H9 (cell line): ENCODE results near the gene IRF2BPL. TPM values are rescaled to one million over a fixed set of nuclear protein-coding genes. Genes with fewer than 3 reads are reported as not detected.

ENCODE experiments used
- DNase-seq: peaks from one replicate; pipeline ENCODE4 v3.0.0-alpha.2; 2017
- H2AFZ ChIP-seq: one replicate; pipeline ENCODE4 v1.6.1; 2013; ENCODE audit warnings: mild to moderate bottlenecking, low read length, control low read depth, moderate library complexity
- H2AK5ac ChIP-seq: 2 replicates; pipeline ENCODE4 v1.6.1; 2013; ENCODE audit warnings: low read length, control low read depth, mixed read lengths; ENCODE audit not compliant: insufficient read length
- H2BK120ac ChIP-seq: one replicate; pipeline ENCODE4 v1.6.1; 2013; ENCODE audit warnings: low read depth, mild to moderate bottlenecking, low read length, control low read depth, inconsistent platforms; ENCODE audit not compliant: poor library complexity, severe bottlenecking
- H2BK12ac ChIP-seq: 2 replicates; pipeline ENCODE4 v1.6.1; 2013; ENCODE audit warnings: low read length, control low read depth, mixed read lengths, low read depth; ENCODE audit not compliant: insufficient read length
- H2BK15ac ChIP-seq: 2 replicates; pipeline ENCODE4 v1.6.1; 2013; ENCODE audit warnings: low read depth, low read length, control low read depth
- H2BK20ac ChIP-seq: one replicate; pipeline ENCODE4 v1.6.1; 2013; ENCODE audit warnings: low read depth, mild to moderate bottlenecking, low read length, control low read depth, inconsistent platforms; ENCODE audit not compliant: poor library complexity, severe bottlenecking
- H2BK5ac ChIP-seq: 2 replicates; pipeline ENCODE4 v1.6.1; 2013; ENCODE audit warnings: low read length, control low read depth, mixed read lengths; ENCODE audit not compliant: insufficient read length
- H3K14ac ChIP-seq: 2 replicates; pipeline ENCODE4 v1.6.1; 2013; ENCODE audit warnings: low read length, control low read depth; ENCODE audit not compliant: insufficient read depth
- H3K18ac ChIP-seq: 2 replicates; pipeline ENCODE4 v1.6.1; 2013; ENCODE audit warnings: low read depth, mild to moderate bottlenecking, mixed read lengths, low read length, control low read depth; ENCODE audit not compliant: insufficient read length
- H3K23ac ChIP-seq: 2 replicates; pipeline ENCODE4 v1.6.1; 2013; ENCODE audit warnings: low read length, control low read depth, mixed read lengths, low read depth; ENCODE audit not compliant: insufficient read length
- H3K23me2 ChIP-seq: 2 replicates; pipeline ENCODE4 v1.6.1; 2013; ENCODE audit warnings: low read depth, mild to moderate bottlenecking, mixed read lengths, low read length, control low read depth; ENCODE audit not compliant: insufficient read length, poor library complexity, severe bottlenecking
- H3K27ac ChIP-seq: 2 replicates; pipeline ENCODE4 v1.5.1; 2013; ENCODE audit warnings: low read length, control low read depth, mixed read lengths, low read depth; ENCODE audit not compliant: insufficient read length
- H3K27me3 ChIP-seq: 2 replicates; pipeline ENCODE4 v1.6.1; 2013; ENCODE audit warnings: low read length, control low read depth, inconsistent platforms; ENCODE audit not compliant: insufficient read depth
- H3K4ac ChIP-seq: 2 replicates; pipeline ENCODE4 v1.6.1; 2013; ENCODE audit warnings: low read depth, mild to moderate bottlenecking, control low read depth, inconsistent platforms, low read length, moderate library complexity
- H3K4me1 ChIP-seq: 2 replicates; pipeline ENCODE4 v1.6.1; 2013; ENCODE audit warnings: low read length, control low read depth, inconsistent platforms; ENCODE audit not compliant: insufficient read depth
- H3K4me2 ChIP-seq: 2 replicates; pipeline ENCODE4 v1.6.1; 2013; ENCODE audit warnings: low read length, control low read depth, mixed read lengths; ENCODE audit not compliant: insufficient read length, insufficient read depth
- H3K56ac ChIP-seq: 2 replicates; pipeline ENCODE4 v1.6.1; 2013; ENCODE audit warnings: low read depth, mild to moderate bottlenecking, mixed read lengths, low read length, control low read depth; ENCODE audit not compliant: insufficient read length
- H3K79me1 ChIP-seq: 2 replicates; pipeline ENCODE4 v1.6.1; 2013; ENCODE audit warnings: low read depth, mild to moderate bottlenecking, moderate library complexity, low read length, control low read depth, inconsistent platforms; ENCODE audit not compliant: insufficient read depth, poor library complexity, severe bottlenecking
- H3K79me2 ChIP-seq: 2 replicates; pipeline ENCODE4 v1.6.1; 2013; ENCODE audit warnings: low read length, control low read depth, inconsistent platforms; ENCODE audit not compliant: insufficient read depth
- H3K9ac ChIP-seq: 2 replicates; pipeline ENCODE4 v1.6.1; 2013; ENCODE audit warnings: low read length, control low read depth, mixed read lengths; ENCODE audit not compliant: insufficient read length; ENCODE audit errors: extremely low read depth
- H3K9me3 ChIP-seq: one replicate; pipeline ENCODE4 v1.6.1; 2013; ENCODE audit warnings: low read depth, low read length, inconsistent platforms; ENCODE audit not compliant: control insufficient read depth
- H3T11ph ChIP-seq: one replicate; pipeline ENCODE4 v1.6.1; 2013; ENCODE audit warnings: mild to moderate bottlenecking, low read length, control low read depth, inconsistent platforms
- H4K20me1 ChIP-seq: one replicate; pipeline ENCODE4 v1.6.1; 2013; ENCODE audit not compliant: control insufficient read depth, insufficient read length, insufficient read depth
- H4K5ac ChIP-seq: 2 replicates; pipeline ENCODE4 v1.6.1; 2013; ENCODE audit warnings: low read depth, mild to moderate bottlenecking, mixed read lengths, low read length, control low read depth; ENCODE audit not compliant: insufficient read length
- H4K8ac ChIP-seq: replicated peaks from 2 replicates; pipeline ENCODE4 v1.6.1; 2013; ENCODE audit warnings: low read length, control low read depth, mixed read lengths, low read depth; ENCODE audit not compliant: insufficient read length
- H4K91ac ChIP-seq: 2 replicates; pipeline ENCODE4 v1.6.1; 2013; ENCODE audit warnings: low read depth, mild to moderate bottlenecking, moderate library complexity, mixed read lengths, low read length, control low read depth; ENCODE audit not compliant: insufficient read length
- H3K27ac Mint-ChIP-seq, 3 experiments: 2 replicates in 2 of 3; 3 replicates in 1 of 3; pipeline ENCODE4 v1.8.0; 2020 to 2021; ENCODE audit warnings: mixed read lengths in 3 of 3, mild to moderate bottlenecking in 1 of 3, moderate library complexity in 1 of 3
- H3K27me3 Mint-ChIP-seq: 2 replicates; pipeline ENCODE4 v1.8.0; 2021; ENCODE audit warnings: low read depth, mild to moderate bottlenecking, moderate library complexity, mixed read lengths
- H3K36me3 Mint-ChIP-seq, 3 experiments: 2 replicates in 2 of 3; 3 replicates in 1 of 3; pipeline ENCODE4 v1.8.0; 2020 to 2021; ENCODE audit warnings: low read depth in 3 of 3, mixed read lengths in 3 of 3; ENCODE audit not compliant: insufficient read depth in 1 of 3
- H3K4me1 Mint-ChIP-seq, 2 experiments: 2 replicates each; pipeline ENCODE4 v1.8.0; 2020; ENCODE audit warnings: mixed read lengths in 2 of 2
- H3K4me3 Mint-ChIP-seq, 2 experiments: 2 replicates in 1 of 2; 3 replicates in 1 of 2; pipeline ENCODE4 v1.8.0; 2020 to 2021; ENCODE audit warnings: mild to moderate bottlenecking in 2 of 2, mixed read lengths in 2 of 2, moderate library complexity in 1 of 2
- H3K9me3 Mint-ChIP-seq, 2 experiments: 2 replicates in 1 of 2; 3 replicates in 1 of 2; pipeline ENCODE4 v1.8.0; 2020; ENCODE audit warnings: mild to moderate bottlenecking in 2 of 2, mixed read lengths in 2 of 2, moderate library complexity in 1 of 2
- WGBS: extraction: QIAGEN DNeasy Blood & Tissue Kit; methylation state at CpG from one replicate; pipeline ENCODE4 v1.1.7; 2013; ENCODE audit warnings: missing lambda C conversion rate, low lambda C conversion rate, mixed read lengths; ENCODE audit not compliant: insufficient read length; ENCODE audit errors: extremely low coverage; 5-methylcytosine and 5-hydroxymethylcytosine counted together
- total RNA-seq: library from RNA; stranded (reverse); gene quantifications from 2 replicates; pipeline ENCODE4 v1.2.1, GENCODE V29; 2021
- TF ChIP-seq, protein P1 (sequence below): fragments of 200-600 bp; sonication (generic); conservative IDR thresholded peaks from 3 replicates; pipeline ENCODE4 v1.8.0; 2021; ENCODE audit warnings: antibody characterized with exemption, mild to moderate bottlenecking

Gene IRF2BPL
- total RNA-seq, 1 experiment from 2014 or later = 59.0 TPM

DNA sequence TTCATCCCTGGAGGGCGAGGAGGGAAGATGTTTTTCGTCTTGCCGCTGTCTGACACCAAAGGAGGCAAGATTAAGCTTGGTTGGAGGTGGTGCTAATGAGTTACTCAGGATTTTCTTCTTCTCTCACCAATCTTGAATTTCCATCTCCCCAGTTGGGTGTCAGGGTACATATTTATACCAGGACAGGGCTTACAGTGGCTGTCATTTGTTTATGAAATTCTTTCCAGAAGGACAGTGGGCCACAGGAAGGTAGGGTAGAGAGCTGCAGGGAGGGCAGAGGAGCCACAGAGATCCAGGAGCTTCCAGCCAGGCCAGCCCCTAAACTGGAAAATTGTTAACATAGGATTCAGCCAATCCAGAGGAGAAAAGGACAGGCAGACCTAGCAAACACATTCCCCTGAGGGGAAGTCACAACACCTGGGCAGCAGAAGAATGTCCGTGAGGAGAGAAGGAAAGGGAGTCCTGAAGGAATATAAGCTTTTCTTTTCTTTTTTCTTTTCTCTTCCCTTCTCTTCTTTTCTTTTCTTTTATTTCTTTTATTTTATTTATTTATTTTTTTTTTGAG lies 40.5 kb downstream of the IRF2BPL start:
- no peaks in the 10 kb centered on the region for H3K79me2 ChIP-seq
- H3K79me1 ChIP-seq = no peaks in the 10 kb centered on the region
- H2BK12ac ChIP-seq = no peak overlapping the region
- H3K4ac ChIP-seq = no peak overlapping the region
- no peaks in the 10 kb centered on the region for H3K9me3 ChIP-seq
- no peak overlapping the region for H2BK5ac ChIP-seq
- no peak overlapping the region for H2BK15ac ChIP-seq
- no peaks in the 10 kb centered on the region for H4K20me1 ChIP-seq
- no peaks in the 10 kb centered on the region; a peak in 1 of 7 replicates for H3K36me3 Mint-ChIP-seq
- DNase-seq = no peak
- H3K9ac ChIP-seq = no peak overlapping the region
- peaks cover 40 to 47% of the 10 kb centered on the region in 2 experiments for H3K4me1 Mint-ChIP-seq
- no peak overlapping the region for H2AFZ ChIP-seq
- H3K27ac ChIP-seq = no peak overlapping the region
- H4K5ac ChIP-seq = no peak overlapping the region
- H3K14ac ChIP-seq = no peak overlapping the region
- no peak overlapping the region for H3K23ac ChIP-seq
- H4K8ac ChIP-seq = no peak overlapping the region
- H3K56ac ChIP-seq = no peak overlapping the region
- H2BK20ac ChIP-seq = no peak overlapping the region
- H3T11ph ChIP-seq = no peak overlapping the region
- no peak overlapping the region for H2AK5ac ChIP-seq
- no peak overlapping the region for H3K4me2 ChIP-seq
- H3K27me3 Mint-ChIP-seq = no peaks in the 10 kb centered on the region
- TF ChIP-seq, protein P1, sequence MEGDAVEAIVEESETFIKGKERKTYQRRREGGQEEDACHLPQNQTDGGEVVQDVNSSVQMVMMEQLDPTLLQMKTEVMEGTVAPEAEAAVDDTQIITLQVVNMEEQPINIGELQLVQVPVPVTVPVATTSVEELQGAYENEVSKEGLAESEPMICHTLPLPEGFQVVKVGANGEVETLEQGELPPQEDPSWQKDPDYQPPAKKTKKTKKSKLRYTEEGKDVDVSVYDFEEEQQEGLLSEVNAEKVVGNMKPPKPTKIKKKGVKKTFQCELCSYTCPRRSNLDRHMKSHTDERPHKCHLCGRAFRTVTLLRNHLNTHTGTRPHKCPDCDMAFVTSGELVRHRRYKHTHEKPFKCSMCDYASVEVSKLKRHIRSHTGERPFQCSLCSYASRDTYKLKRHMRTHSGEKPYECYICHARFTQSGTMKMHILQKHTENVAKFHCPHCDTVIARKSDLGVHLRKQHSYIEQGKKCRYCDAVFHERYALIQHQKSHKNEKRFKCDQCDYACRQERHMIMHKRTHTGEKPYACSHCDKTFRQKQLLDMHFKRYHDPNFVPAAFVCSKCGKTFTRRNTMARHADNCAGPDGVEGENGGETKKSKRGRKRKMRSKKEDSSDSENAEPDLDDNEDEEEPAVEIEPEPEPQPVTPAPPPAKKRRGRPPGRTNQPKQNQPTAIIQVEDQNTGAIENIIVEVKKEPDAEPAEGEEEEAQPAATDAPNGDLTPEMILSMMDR = no peak
- no peaks in the 10 kb centered on the region for H3K27me3 ChIP-seq
- no peak overlapping the region for H2BK120ac ChIP-seq
- H4K91ac ChIP-seq = no peak overlapping the region
- H3K4me3 Mint-ChIP-seq = no peak overlapping the region
- H3K18ac ChIP-seq = no peak overlapping the region
- no peaks in the 10 kb centered on the region; the same call in 1 of the 2 replicates for H3K4me1 ChIP-seq
- no peaks in the 10 kb centered on the region for H3K23me2 ChIP-seq
- peak overlapping the region in 2 of 3 experiments; percentile 34 to 66; a peak in 2 of 7 replicates for H3K27ac Mint-ChIP-seq
- WGBS = no CpG with 5 or more reads among the region's 4 CpGs
- H3K9me3 Mint-ChIP-seq = no peaks in the 10 kb centered on the region; a peak in 1 of 5 replicates
